HUES64 (cell line): Measurements from ENCODE around the gene PLPP2.

ENCODE experiments used
- H3K27ac ChIP-seq: 2 replicates; pipeline ENCODE4 v1.7.0; 2013; ENCODE audit warnings: low read depth, low read length, inconsistent platforms
- H3K27me3 ChIP-seq: 2 replicates; pipeline ENCODE4 v1.6.1; 2013; ENCODE audit warnings: mild to moderate bottlenecking, low read length; ENCODE audit not compliant: insufficient read depth
- H3K36me3 ChIP-seq: 2 replicates; pipeline ENCODE4 v1.6.1; 2013; ENCODE audit warnings: mild to moderate bottlenecking, low read length; ENCODE audit not compliant: insufficient read depth
- H3K4me1 ChIP-seq: 2 replicates; pipeline ENCODE4 v1.6.1; 2013; ENCODE audit warnings: mild to moderate bottlenecking, low read length, moderate library complexity; ENCODE audit not compliant: insufficient read depth
- H3K4me3 ChIP-seq: 2 replicates; pipeline ENCODE4 v1.5.1; 2013; ENCODE audit warnings: mild to moderate bottlenecking, low read length, moderate library complexity
- H3K9ac ChIP-seq: 2 replicates; pipeline ENCODE4 v1.6.1; 2013; ENCODE audit warnings: mild to moderate bottlenecking, low read depth, low read length
- H3K9me3 ChIP-seq: 2 replicates; pipeline ENCODE4 v1.6.1; 2013; ENCODE audit warnings: low read depth, low read length; ENCODE audit not compliant: insufficient read depth
- WGBS: fragments of 150-250, 120-280 bp; methylation state at CpG from one replicate; pipeline ENCODE4 v1.1.7; 2013; ENCODE audit warnings: missing lambda C conversion rate; 5-methylcytosine and 5-hydroxymethylcytosine counted together

The PLPP2 gene

GRCh38 chr19:291561-292280 is 518 bp upstream of the PLPP2 start:
- Histone ChIP-seq H3K4me1 (peaks cover 31% of the 10 kb centered on the region), H3K9ac (no peak overlapping the region), H3K27me3 (peaks cover 14% of the 10 kb centered on the region), H3K9me3 (no peaks in the 10 kb centered on the region), H3K36me3 (peaks cover 9% of the 10 kb centered on the region), H3K27ac (no peak overlapping the region), H3K4me3 (no peak overlapping the region)
- WGBS: 86% methylated on average over 67 of the region's 71 CpGs

- H3K27ac ChIP-seq: peak overlapping the region; percentile 97
- H3K9ac ChIP-seq: peak overlapping the region; percentile 85
- under 1% methylated on average over 51 of the region's 51 CpGs for WGBS
- H3K9me3 ChIP-seq: no peaks in the 10 kb centered on the region
- H3K36me3 ChIP-seq: peaks cover 14% of the 10 kb centered on the region
- peaks cover 14% of the 10 kb centered on the region for H3K27me3 ChIP-seq
- peaks cover 31% of the 10 kb centered on the region for H3K4me1 ChIP-seq
- H3K4me3 ChIP-seq: peak overlapping the region; percentile 57
These were observed 714 bp downstream of the PLPP2 start for GRCh38 chr19:290372-291005.

GRCh38 chr19:289651-290371 is 1.4 kb downstream of the PLPP2 start:
- Histone ChIP-seq H3K27me3 (peaks cover 12% of the 10 kb centered on the region), H3K4me1 (peaks cover 30% of the 10 kb centered on the region), H3K4me3 (peak overlapping the region; percentile 57), H3K27ac (peak overlapping the region; percentile 97), H3K9me3 (no peaks in the 10 kb centered on the region), H3K9ac (peak overlapping the region; percentile 85), H3K36me3 (peaks cover 14% of the 10 kb centered on the region)
- WGBS: 19% methylated on average over 25 of the region's 26 CpGs

- Histone ChIP-seq H3K27ac (peak overlapping the region; percentile 70), H3K36me3 (peaks cover 16% of the 10 kb centered on the region), H3K9ac (peak overlapping the region; percentile 85), H3K27me3 (peaks cover 3% of the 10 kb centered on the region), H3K4me3 (no peak overlapping the region), H3K4me1 (peaks cover 21% of the 10 kb centered on the region), H3K9me3 (no peaks in the 10 kb centered on the region)
- 80% methylated on average over 10 of the region's 10 CpGs for WGBS
These were observed 2.3 kb downstream of the PLPP2 start for GRCh38 chr19:288911-289310.

DNA sequence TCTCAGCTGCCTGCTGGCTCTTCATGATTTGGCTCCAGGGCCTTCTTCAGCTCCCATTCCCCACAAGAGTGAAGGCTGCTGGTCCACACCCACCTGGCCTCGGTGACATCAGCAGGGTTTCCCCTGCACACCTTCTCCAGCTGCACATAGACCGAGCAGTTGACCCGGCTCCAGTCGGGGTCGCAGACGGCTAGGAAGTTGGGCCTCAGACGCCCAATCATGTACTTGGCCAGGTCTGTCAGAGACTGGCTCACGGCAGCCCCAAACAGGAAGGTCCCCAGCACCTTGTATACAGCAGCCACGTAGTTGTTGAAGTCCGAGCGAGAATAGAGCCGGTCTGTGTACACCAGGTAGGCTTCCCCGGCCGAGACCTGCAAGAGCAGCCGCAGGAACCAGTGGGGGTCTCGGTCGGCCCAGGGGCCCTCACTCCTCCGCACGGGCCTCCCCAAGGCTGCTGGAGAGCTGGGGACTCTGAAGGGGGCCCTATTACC is 3.8 kb downstream of the PLPP2 start:
- WGBS: 94% methylated on average over 19 of the region's 19 CpGs
- Histone ChIP-seq H3K36me3 (peaks cover 20% of the 10 kb centered on the region), H3K4me1 (peaks cover 19% of the 10 kb centered on the region), H3K4me3 (no peak overlapping the region), H3K27me3 (no peaks in the 10 kb centered on the region), H3K9ac (no peak overlapping the region), H3K9me3 (no peaks in the 10 kb centered on the region), H3K27ac (no peak overlapping the region)

- peaks cover 10% of the 10 kb centered on the region for H3K4me1 ChIP-seq
- no peaks in the 10 kb centered on the region for H3K27me3 ChIP-seq
- no peak overlapping the region for H3K27ac ChIP-seq
- no peaks in the 10 kb centered on the region for H3K9me3 ChIP-seq
- no peak overlapping the region for H3K4me3 ChIP-seq
- 95% methylated on average over 10 of the region's 10 CpGs for WGBS
- peaks cover 32% of the 10 kb centered on the region for H3K36me3 ChIP-seq
- no peak overlapping the region for H3K9ac ChIP-seq
These were observed 7.8 kb downstream of the PLPP2 start for GRCh38 chr19:283395-283794.

DNA sequence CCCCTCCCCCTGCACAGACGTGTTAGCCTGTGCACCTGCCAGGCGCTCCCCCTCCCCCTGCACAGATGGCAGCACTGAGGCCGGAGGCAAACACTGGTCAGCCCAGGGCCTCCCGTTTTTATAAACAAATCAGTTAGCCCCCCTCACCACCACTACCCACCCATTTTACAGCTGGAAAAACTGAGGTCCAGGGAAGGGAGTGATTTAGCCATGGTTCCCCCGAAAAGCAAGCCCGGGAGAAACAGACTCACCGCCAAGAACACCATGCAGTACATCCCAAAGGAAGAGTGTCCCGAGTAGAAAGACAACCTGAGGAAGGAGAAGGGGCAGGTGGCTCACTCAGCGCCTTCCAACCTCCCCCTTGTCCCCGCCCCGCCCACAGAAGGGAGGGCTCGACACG is 8.7 kb downstream of the PLPP2 start:
- Histone ChIP-seq H3K27me3 (no peaks in the 10 kb centered on the region), H3K4me1 (peaks cover 7% of the 10 kb centered on the region), H3K27ac (no peak overlapping the region), H3K4me3 (no peak overlapping the region), H3K36me3 (peaks cover 31% of the 10 kb centered on the region), H3K9ac (no peak overlapping the region), H3K9me3 (no peaks in the 10 kb centered on the region)
- 90% methylated on average over 13 of the region's 13 CpGs for WGBS

DNA sequence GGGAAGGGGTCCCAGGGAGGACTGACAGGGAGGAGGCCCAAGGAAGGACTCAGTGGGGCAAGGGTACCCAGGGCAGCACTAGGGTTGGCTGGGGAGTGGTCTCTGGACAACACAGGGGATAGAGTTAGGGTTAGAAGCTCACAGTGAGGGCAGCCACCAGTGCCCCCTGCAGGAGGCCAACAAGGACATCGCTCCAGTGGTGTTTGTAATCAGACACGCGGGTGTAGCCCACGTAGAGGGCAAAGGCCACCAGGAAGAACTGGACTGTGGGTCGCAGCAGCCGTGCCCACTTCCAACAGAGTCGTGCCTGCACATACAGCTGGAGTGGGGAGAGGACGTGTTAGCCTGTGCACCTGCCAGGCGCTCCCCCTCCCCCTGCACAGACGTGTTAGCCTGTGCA is 9.2 kb downstream of the PLPP2 start:
- Histone ChIP-seq H3K27ac (no peak overlapping the region), H3K4me1 (peaks cover 11% of the 10 kb centered on the region), H3K36me3 (peaks cover 25% of the 10 kb centered on the region), H3K27me3 (no peaks in the 10 kb centered on the region), H3K9ac (no peak overlapping the region), H3K9me3 (no peaks in the 10 kb centered on the region), H3K4me3 (no peak overlapping the region)
- 89% methylated on average over 9 of the region's 10 CpGs for WGBS

DNA sequence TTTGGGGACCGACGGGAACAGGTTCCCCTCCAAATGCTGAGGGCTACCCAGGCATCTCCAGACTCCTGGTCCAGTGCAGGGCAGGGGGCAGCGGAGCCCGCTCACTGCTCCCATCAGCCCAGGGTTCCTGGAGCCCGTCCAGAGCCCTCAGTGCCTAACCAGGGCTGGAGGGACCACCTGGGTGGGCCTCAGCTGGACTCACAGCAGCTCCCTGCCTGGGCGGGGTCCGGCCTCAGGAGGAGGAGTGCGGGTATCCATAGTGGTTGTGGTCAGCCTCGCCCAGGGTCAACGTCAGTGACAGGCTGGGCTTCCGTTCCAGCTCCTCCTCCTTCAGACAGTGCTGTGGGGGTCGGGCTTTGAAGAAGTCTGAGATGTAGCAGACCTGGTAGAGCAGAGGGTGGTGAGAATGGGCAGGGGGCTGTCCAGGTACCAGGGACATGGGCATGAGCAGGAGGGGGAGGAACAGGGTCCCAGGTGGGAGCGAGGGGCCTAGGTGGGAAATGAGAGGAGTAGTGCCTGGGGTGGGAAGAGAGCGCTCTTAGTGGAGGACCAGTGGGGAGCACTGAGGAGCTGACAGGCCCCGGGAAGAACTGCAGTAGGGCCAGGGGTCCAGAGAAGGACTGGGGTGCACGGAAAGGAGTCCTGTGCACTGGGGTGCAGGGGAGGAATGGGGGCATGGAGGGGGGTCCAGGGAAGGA is 9.9 kb downstream of the PLPP2 start:
- peaks cover 21% of the 10 kb centered on the region for H3K36me3 ChIP-seq
- H3K27ac ChIP-seq: no peak overlapping the region
- no peak overlapping the region for H3K9ac ChIP-seq
- no peaks in the 10 kb centered on the region for H3K27me3 ChIP-seq
- no peaks in the 10 kb centered on the region for H3K9me3 ChIP-seq
- no peak overlapping the region for H3K4me3 ChIP-seq
- H3K4me1 ChIP-seq: peaks cover 11% of the 10 kb centered on the region
- WGBS: 86% methylated on average over 16 of the region's 16 CpGs

- peaks cover 18% of the 10 kb centered on the region for H3K36me3 ChIP-seq
- no peaks in the 10 kb centered on the region for H3K27me3 ChIP-seq
- 50% methylated on average over 12 of the region's 12 CpGs for WGBS
- no peak overlapping the region for H3K9ac ChIP-seq
- no peak overlapping the region for H3K27ac ChIP-seq
- H3K4me1 ChIP-seq: peaks cover 11% of the 10 kb centered on the region
- no peak overlapping the region for H3K4me3 ChIP-seq
- H3K9me3 ChIP-seq: no peaks in the 10 kb centered on the region
These were observed 10.6 kb downstream of the PLPP2 start for GRCh38 chr19:280541-281009.
